ENCODE data around the gene CAPN12.
"Not testable (repeated sequence)": the region's sequence is repeated elsewhere in the genome, so short reads cannot be mapped to it uniquely, and the experiment has no call there.

CAPN12 gene

DNA sequence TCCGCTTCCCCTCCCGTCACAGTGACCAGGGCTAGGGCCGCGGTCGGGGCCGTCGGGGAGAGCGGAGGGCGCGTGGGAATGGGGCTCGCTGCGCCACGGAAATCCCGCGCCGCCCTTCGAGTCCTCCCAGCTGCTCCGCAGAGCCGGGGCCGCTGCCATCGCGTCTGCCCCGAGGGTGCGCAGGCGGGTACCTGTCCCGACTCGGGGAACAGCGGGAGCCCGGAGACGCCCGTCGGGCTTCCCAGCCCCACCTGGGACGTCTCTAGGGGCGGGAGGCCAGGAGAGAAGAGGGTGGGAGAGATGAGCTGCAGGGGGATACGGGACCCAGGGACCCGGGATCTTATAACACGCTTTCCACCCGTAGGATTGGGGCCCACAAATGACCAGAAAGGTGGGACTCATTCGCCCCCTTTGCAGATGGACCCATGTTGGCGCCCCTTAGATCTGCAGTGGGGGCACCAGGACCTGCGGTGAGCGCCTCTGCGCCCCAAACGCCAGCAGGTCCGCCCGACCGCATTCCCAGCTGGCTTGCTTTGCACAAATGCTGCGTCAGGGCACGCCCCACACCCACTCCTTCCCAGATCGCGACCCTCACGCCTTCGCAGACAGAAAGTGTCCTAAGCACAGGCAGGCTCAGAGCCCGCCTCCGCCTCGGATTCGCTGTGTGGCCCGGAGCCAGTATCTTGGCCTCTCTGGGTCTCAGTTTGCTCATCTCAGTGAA, 26.1 kb upstream of the CAPN12 start:
- not testable (repeated sequence) for DNase-seq

- DNase-seq: peak; percentile 90
Observed at GRCh38 chr19:38769635-38770211, 25.4 kb upstream of the CAPN12 start.

GRCh38 chr19:38766276-38767047, 22.2 kb upstream of the CAPN12 start:
- no peak for DNase-seq

GRCh38 chr19:38765214-38765613, 20.9 kb upstream of the CAPN12 start:
- no peak for DNase-seq

DNA sequence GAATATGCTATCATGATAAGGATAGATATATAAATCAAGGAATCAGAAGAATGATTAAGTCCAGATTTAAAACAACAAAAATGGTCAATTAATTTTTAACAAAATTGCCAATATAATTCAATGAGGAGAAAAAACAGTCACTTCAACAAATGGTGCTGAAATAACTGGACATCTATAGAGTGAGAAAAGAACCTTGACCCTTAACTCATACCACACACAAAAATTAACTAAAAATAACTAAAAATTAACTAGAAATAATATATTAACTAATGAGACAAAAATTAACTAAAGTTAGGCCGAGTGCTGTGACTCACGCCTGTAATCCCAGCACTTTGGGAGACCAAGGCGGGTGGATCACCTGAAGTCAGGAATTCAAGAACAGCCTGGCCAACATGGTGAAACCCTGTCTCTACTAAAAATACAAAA, 19.5 kb upstream of the CAPN12 start:
- no peak for DNase-seq

- DNase-seq: not testable (repeated sequence)
Observed at GRCh38 chr19:38761884-38762389, 17.7 kb upstream of the CAPN12 start.

- not testable (repeated sequence) for DNase-seq
Observed at GRCh38 chr19:38760805-38761517, 16.7 kb upstream of the CAPN12 start.

DNA sequence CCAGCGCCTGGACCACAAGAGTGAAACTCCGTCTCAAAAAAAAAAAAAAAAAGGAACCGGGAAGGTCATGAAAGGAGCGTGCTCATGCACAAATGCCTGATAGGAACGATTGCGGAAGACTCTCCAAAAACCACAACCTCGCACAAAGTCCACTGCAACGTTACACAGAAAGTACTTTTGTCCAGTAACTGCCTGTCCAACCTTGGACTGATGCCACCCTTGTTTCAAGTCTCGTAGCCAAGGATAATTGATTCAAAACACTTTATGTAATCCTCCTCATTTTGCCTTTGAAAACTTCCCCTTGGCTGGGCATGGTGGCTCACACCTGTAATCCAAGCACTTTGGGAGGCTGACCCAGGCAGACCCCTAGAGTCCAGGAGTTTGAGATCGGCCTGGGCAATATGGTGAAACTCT, 15.3 kb upstream of the CAPN12 start:
- peak; percentile 63 for DNase-seq

GRCh38 chr19:38754196-38754595, 9.9 kb upstream of the CAPN12 start:
- not testable (repeated sequence) for DNase-seq

GRCh38 chr19:38753783-38754182, 9.5 kb upstream of the CAPN12 start:
- DNase-seq: not testable (repeated sequence)

DNA sequence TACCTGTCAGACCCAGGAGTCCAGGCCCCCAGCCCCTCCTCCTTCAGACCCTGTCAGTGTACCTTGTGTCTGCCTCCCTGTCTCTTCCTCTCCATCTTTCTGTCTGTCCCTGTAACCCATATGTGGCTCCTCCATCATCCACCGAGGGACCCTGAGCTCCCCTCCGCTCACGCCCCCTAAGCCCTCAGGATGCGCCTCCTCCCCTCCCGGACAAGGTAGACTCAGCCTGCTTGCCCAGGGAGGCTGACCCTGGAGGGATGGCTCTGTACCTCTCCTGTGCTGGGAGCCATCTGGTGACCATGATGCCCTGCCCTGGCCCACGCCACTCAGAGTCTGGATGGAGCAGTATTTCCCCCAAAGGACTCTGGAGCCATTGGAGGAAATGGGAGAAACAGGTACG, 1.0 kb upstream of the CAPN12 start:
- no peak for DNase-seq

GRCh38 chr19:38744874-38745273, 600 bp upstream of the CAPN12 start:
- no peak for DNase-seq

GRCh38 chr19:38743394-38744297, 628 bp downstream of the CAPN12 start:
- DNase-seq: no peak

GRCh38 chr19:38742906-38743305, 1.4 kb downstream of the CAPN12 start:
- no peak for DNase-seq

DNA sequence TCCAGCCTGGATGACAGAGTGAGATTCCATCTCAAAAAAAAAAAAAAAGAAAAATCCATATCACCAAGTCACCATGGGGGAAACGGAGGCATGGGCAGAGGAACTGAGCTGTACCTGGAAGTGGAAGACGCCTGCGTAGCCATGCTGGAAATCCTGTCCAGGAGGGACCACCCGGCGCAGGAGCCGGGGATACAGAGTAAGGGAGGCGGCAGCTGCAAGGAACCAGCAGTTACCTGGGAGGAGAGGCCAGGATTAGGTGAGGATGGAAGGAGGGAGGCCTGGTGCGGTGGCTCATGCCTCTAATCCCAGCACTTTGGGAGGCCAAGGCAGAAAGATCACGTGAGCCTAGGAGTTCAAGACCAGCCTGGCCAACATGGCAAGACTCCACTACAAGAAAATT, 2.0 kb downstream of the CAPN12 start:
- no peak for DNase-seq

GRCh38 chr19:38741670-38742069, 2.6 kb downstream of the CAPN12 start:
- no peak for DNase-seq

- DNase-seq: no peak
Observed at GRCh38 chr19:38740932-38741331, 3.3 kb downstream of the CAPN12 start.

DNA sequence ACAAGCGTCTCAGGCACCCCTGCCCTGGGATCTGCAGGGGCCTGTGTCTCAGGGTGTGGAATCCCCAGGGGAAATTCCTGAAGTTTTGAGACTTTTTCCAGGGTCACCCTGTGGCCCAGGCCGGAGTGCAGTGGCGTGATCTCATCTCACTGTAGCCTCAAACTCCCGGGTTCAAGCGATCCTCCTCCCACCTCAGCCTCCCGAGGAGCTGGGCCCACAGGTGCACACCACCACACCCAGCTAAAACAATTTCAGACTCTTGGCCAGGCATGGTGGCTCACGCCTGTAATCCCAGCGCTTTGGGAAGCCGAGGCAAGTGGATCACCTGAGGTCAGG, 4.0 kb downstream of the CAPN12 start:
- no peak for DNase-seq

DNA sequence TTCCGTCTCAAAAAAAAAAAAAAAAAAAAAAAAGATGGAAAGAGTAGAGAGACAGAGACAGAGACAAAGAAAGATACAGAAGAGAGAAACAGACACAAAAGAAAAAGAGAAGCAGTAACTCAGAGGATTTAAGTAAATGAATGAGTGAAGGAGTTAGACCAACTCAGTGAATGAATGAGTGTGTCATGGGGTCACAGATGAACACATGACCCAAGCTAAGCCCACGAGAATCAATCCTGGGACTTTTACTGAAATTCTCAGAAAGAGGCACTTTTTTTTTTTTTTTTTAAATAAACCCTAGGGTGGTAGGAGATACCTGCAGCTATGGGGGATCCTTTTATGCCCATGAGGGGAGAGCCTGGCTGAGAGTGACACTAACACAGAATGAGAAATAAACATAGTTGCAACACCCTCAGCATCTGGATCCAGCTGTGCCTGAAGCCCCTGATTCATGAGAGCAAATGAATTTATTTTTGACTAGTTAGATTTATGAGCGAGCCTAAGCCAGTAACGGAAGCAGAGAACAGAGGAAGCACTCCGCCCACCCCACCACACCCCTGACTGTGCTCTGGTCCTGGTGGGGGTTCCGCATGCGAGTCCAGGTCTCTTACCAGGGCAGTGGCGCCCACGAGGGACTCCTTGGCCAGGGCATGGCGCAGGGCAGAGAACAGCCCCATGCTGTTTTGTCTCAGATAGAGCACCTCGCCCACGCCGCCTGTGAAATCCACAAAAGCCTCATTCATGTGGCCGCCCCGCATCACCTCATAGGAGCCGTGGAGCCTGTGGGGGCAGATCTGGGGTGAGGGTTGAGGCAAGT, 4.6 kb downstream of the CAPN12 start:
- no peak for DNase-seq

GRCh38 chr19:38737921-38738737, 6.1 kb downstream of the CAPN12 start:
- no peak for DNase-seq
